ENCODE results near the gene SCUBE1. TPM values are rescaled to one million over a fixed set of nuclear protein-coding genes. Genes with fewer than 3 reads are reported as not detected.

Gene SCUBE1
- total and polyA plus RNA-seq, 2 of the 8 experiments (the other 6 are each of a cell fraction or from before 2014, with no cell fraction given) = 2.3 to 4.9 TPM

DNA sequence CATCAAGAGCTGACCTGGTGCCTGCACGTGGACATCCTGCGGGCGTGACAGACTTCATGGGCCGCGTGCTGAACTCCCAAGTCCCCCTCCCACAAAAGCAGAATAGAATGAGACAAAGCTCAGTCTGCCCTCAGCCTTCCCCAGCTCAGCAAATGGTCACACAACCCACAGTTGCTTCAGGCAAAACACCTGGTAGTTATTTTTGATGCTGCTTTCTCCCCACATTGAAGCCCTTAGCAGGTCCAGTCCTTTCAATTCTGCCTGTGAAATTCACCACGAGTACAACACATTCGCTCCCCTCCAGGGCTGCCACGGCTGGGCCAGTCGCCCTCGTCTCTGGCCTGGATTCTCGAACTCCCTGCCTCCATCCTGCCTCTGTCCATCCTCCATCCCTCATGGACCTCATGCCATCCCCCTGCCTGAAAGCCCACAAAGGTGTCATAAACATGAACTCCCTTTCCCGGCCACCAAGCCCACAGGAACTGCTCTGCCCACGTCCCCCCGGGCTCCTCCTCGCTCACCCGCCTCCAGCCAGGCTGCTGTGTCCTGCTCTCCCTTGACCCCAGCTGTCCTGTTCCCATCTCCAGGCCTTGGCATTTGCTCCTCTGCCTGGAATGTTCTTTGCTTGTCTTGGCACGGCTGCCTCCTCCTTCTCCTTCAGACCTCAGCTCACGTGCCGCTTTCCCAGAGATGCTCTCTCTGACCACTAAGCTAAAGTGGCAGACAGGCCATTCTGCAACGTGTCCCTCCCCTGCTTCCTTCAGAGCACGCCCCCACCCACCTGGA lies 42.1 kb downstream of the SCUBE1 start (continued):
- TF ChIP-seq KDM5A (IDR thresholded peaks at IDR 0.05; ENCODE audit: low read length) = no peak
- TF ChIP-seq RXRA (IDR thresholded peaks at IDR 0.05; ENCODE audit: insufficient read depth, low read depth, low read length) = no peak
- no peak for TF ChIP-seq BACH1 (IDR thresholded peaks at IDR 0.05; ENCODE audit: low read length)
- TF ChIP-seq SUZ12 (IDR thresholded peaks at IDR 0.05; ENCODE audit: low read length) = no peak
